Fibroblast of gingiva (primary cell): Measurements from ENCODE around the gene TEAD4.

Experiments used
- DNase-seq: peaks from one replicate; pipeline ENCODE4 v3.0.0-alpha.2; 2011; ENCODE audit warnings: low read depth

TEAD4 gene

GRCh38 chr12:2960996-2961616, 1.9 kb downstream of the TEAD4 start:
- no peak for DNase-seq

- DNase-seq, result no peak
Observed at GRCh38 chr12:2961705-2962104, 2.5 kb downstream of the TEAD4 start.

GRCh38 chr12:2963154-2963759, 4.1 kb downstream of the TEAD4 start:
- no peak for DNase-seq

DNA sequence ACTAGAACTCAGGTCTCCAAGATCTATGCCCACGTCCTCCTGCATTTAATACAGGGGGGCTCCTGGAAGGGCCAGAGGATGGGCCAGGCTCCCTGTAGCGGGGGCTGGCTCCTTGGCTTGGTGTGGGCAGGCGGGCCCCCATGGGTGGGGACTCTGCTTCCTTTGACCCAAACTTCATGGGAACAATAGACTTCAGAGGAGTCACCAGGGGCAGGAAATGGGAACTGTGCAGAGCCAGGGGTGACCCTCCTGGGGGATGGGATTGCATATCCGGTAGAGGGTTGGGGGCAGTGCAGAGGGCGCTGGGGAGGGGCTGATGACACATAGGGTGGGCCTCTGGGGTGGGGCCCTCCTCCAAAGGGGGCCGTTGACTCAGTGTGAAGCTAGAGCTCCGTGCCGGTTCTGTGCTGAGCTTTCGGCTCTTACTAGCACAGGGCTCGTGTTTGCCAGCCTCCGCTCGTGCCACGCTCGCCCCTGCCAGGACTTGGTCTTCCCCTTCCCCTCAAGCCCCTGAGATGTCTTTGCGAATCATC, 4.6 kb downstream of the TEAD4 start:
- no peak for DNase-seq

- no peak for DNase-seq
Observed at GRCh38 chr12:2967651-2968050, 8.5 kb downstream of the TEAD4 start.

DNA sequence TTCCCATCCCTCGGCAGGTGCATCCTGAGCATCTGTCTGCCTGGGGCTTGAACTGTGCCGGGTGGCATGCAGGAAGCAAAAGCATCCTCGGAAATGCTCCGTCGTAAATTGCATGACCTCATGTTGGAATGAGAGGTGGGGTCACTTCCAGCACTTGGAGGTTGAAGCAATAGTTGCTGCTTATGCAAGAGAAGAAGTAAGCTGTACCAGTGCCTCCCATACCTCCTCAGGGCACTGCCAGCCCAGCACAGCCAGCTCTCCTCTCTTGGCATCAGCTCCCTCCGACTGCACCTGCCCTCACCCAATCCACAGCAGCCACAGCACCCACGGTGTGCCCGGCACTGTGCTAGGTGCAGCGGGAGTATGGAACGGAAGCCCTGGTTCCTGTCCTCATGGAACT, 11.5 kb downstream of the TEAD4 start:
- DNase-seq, result no peak

DNA sequence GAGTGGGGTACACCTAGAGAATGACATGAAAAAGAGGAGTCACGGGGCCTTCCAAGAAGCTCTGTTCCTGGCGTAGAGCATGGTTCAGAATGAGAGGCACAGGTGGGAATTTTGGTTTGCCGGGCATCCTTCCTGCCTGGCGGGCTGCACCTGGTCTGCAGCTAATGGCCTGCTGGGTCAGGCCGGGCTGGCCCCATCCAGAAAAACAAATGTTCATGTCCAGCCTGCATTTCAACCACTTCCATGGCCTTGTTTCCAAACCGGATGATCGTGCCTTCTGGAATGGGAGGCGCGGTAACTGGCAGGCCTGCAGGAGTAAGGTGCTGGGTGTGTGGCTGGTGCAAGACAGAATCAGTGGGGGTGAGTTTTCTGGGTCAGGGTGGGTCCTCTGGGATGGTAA, 14.4 kb downstream of the TEAD4 start:
- DNase-seq, result no peak

DNA sequence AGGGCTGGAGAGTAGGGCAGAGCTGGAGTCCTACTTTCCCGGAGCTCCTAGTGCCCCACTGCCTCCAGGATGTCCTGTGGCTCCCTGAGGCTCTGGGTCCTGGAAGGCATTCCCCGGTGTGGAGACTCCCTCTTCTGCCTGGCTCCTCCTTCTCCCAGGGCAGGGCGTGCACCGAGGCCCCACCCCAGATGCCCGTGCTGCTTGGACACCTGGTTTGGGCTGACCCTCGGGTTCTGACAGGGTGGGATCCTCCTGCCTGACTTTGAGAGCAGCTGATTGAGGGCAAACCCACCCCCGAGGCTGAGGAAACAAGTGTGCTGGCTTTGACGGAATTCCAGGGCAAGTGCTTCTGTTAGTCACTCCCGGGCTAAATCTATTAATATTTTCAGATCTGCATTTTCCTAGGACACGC, 15.4 kb downstream of the TEAD4 start:
- no peak for DNase-seq

DNA sequence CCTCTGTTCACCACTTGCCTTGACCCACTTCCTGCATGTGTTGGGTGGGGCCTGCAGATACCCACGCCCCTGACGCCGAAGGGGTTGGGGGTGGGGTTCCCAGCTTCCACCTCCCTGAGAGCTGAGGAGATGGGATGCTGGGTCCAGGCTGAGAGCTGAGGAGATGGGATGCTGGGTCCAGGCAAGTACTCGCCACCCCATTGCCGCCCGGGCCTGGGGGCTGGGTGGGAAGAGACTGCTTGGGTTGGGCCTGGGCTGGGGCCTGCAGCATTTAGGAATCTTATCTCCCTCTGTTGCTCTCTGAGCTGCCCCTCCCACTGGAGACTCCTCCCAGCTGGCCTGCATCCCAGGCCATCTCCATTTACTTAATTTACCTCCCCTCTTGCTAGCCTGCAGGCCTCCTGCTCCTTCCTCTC, 17.4 kb downstream of the TEAD4 start:
- DNase-seq, result no peak

DNA sequence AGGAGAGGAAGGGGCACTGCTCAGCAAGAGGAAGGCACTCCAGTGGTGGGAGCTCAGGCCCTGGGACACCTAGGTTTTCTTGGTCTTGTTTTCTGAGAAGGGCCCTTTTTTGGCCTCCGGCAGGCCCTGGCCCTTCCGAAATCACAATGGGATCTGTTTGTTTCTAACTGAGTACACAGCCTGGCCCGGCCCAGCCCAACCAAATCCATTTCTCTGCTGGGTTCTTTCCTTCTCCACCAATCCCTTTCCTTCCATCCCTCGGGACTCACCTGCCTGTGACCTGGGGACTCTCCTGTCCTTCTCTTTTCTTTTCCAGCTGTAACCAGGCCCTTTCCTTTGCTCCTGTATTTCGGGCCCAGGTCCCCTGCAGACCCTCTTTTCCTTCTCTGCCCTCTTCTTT, 18.6 kb downstream of the TEAD4 start:
- no peak for DNase-seq

GRCh38 chr12:2979806-2980205, 20.6 kb downstream of the TEAD4 start:
- DNase-seq, result no peak

- DNase-seq, result no peak
Observed at GRCh38 chr12:2980630-2981029, 21.4 kb downstream of the TEAD4 start.

DNA sequence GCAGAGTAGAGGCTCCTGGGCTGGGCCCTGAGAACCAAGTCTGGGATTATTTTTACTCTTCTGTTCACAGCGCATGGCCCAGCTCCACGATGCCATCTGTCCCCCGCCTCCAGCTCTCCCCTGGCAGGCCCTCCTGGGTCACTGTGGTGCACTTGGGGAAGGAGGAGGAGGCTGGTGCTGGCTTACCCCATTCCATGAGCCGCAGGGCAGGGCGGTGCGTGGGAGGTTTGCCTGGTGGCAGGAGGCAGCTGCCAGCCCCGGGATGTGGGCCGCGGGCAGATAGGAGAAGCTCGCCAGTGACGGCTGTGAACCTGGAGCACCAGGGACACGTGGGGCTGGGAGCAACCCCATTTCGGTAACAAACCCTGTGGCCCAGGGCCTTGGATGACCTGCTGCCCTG, 23.2 kb downstream of the TEAD4 start:
- DNase-seq, result no peak

GRCh38 chr12:2984249-2984648, 25.1 kb downstream of the TEAD4 start:
- DNase-seq, result no peak

- no peak for DNase-seq
Observed at GRCh38 chr12:2984698-2985097, 25.5 kb downstream of the TEAD4 start.

DNA sequence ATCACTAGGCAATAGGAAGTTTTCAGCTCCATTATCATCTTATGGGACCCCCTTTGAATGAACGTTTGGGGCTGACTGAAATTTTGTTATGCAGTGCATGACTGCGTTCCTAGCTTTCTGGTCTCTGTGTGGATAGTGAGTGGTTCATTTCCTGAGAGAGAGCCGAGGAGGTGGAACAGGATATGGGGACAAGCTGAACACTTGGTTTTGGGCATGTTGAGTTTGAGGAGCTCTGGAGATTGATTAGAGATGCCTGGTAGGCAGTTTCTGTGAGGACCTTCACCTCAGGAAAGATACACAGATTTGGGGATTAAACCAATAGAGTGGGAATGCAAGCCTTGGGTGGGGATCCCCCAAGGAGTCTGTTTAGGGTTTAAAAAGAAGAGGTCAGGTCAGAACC, 27.7 kb downstream of the TEAD4 start:
- DNase-seq, result no peak

GRCh38 chr12:2988494-2988893, 29.3 kb downstream of the TEAD4 start:
- DNase-seq, result no peak

- DNase-seq, result no peak
Observed at GRCh38 chr12:2992724-2993123, 33.5 kb downstream of the TEAD4 start.

- no peak for DNase-seq
Observed at GRCh38 chr12:2997989-2998670, 38.9 kb downstream of the TEAD4 start.

DNA sequence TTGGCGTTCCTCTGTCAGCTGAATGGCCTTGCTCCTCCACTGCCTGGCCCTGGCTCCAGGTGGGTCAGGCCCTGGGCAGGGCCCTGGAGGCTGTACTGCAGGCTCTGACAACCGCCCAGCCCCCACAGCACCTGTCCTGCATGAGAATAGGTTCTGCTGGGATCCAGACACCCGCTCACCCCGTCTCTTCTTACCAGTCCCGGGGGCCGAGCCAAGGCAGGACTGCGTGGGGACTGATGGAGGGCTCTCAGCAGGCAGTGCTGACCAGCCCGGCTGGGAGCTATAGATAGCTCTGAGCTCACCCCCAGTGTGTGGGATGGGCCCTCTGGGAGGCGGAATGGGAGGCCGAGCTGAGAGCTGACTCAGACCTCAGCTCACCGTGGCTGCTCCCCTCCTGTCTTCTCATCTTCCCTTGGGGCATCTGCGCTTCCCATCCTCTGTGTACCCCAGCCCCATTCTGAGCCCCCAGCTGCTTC, 39.6 kb downstream of the TEAD4 start:
- peak; percentile 25 for DNase-seq

DNA sequence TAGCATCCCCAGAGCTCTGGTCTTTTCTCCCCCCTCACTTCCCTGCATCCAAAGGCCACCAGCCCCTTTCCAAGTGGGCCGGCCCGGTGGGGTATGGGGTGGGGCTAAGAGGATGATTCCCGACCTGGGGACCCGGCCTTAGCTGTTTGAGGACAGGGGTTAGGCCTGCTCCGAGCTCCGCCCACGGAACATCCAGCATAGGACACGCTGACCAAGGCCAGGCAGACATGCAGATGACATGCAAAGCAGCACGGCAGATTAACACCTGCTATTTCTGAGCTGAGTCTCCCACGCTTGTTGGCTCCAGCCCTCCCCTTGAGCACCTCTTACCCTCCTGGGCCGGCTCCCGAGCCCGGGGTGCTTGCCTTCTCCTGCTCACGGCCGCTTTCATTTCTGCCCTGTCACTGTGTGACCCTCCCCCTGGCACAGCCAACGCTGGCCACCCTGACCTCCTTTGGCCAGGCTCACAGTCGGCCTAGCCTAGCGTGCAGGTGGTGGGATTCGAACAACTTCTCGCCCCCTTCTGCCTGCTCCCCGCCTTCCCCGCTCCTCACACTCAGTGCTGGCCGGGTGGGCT, 40.2 kb downstream of the TEAD4 start:
- DNase-seq, result no peak

DNA sequence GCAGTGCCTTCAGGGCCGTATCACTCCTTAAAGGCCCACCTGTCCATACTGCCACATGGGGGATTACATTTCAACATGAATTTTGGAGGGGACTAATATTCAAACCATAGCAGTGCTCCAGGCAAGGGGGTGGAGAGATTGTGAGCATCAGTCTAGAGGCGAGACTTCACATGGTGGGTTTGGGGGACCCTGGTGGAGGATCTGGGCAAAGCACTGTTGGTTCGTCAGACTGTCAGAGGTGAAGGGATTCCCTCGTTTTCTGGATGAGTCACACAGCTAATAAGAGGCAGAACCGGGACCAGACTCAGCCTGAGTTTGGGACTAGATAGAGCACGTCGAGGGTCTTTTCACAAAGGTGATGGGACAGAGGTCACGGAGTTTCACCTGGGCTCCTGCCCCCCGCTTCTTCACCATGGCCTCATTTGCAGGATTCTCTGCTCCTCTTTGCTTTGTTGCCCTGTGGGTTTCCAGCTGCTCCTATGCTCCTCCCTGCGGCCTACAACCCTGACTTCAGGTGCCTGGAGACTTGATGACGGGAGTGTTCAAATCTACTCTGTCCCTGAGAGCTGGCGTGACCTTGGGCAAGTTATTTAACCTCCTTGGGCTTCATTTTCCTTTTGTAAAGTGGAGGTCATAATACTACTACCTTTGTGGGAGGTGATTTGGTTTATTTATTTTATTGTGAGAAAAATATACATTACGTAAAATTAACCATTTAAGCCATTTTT, 41.5 kb downstream of the TEAD4 start:
- no peak for DNase-seq
